OCI-LY1 (cell line): ENCODE data around the gene C16orf74.

Source experiments
- H2AFZ ChIP-seq: fragments of 200-600 bp; sonication (generic), shearing (Covaris generic); 2 replicates; pipeline ENCODE4 v1.6.0; 2014; ENCODE audit warnings: antibody characterized with exemption, mild to moderate bottlenecking, low read length
- H3F3A ChIP-seq: fragments of 200-600 bp; sonication (generic), shearing (Covaris generic); 2 replicates; pipeline ENCODE4 v1.6.0; 2014; ENCODE audit warnings: mild to moderate bottlenecking, antibody characterized with exemption, low read length, moderate library complexity; ENCODE audit not compliant: insufficient read depth
- H3K27ac ChIP-seq: fragments of 200-600 bp; sonication (generic); 2 replicates; pipeline ENCODE4 v1.5.1; 2014; ENCODE audit warnings: low read length, mixed run types, mild to moderate bottlenecking, low read depth; ENCODE audit not compliant: poor library complexity, severe bottlenecking
- H3K27me3 ChIP-seq: fragments of 200-600 bp; sonication (generic); 2 replicates; pipeline ENCODE4 v1.6.0; 2014; ENCODE audit warnings: antibody characterized with exemption, mild to moderate bottlenecking, low read length, moderate library complexity; ENCODE audit not compliant: insufficient read depth
- H3K36me3 ChIP-seq: fragments of 200-600 bp; sonication (generic); 2 replicates; pipeline ENCODE4 v1.6.1; 2014; ENCODE audit warnings: mild to moderate bottlenecking, antibody characterized with exemption, low read length, moderate library complexity, mixed read lengths; ENCODE audit not compliant: insufficient read depth
- H3K4me1 ChIP-seq: fragments of 200-600 bp; sonication (generic); 2 replicates; pipeline ENCODE4 v1.5.1; 2014; ENCODE audit warnings: mild to moderate bottlenecking, low read length, moderate library complexity; ENCODE audit not compliant: insufficient read depth, severe bottlenecking
- H3K4me2 ChIP-seq: fragments of 200-600 bp; sonication (generic), shearing (Covaris generic); 2 replicates; pipeline ENCODE4 v1.6.1; 2014; ENCODE audit warnings: low read length
- H3K4me3 ChIP-seq: fragments of 200-600 bp; sonication (generic); 2 replicates; pipeline ENCODE4 v1.5.1; 2014; ENCODE audit warnings: low read length, low read depth, mild to moderate bottlenecking, mixed read lengths; ENCODE audit not compliant: poor library complexity, severe bottlenecking
- H3K79me2 ChIP-seq: fragments of 200-600 bp; shearing (Covaris generic); 2 replicates; pipeline ENCODE4 v1.6.1; 2016; ENCODE audit warnings: mixed run types, low read length, mixed read lengths; ENCODE audit not compliant: insufficient read depth
- H3K9ac ChIP-seq: fragments of 200-600 bp; sonication (generic), shearing (Covaris generic); 2 replicates; pipeline ENCODE4 v1.6.1; 2014; ENCODE audit warnings: mild to moderate bottlenecking, low read length, mixed read lengths
- H3K9me2 ChIP-seq: fragments of 200-600 bp; sonication (generic), shearing (Covaris generic); 2 replicates; pipeline ENCODE4 v1.6.1; 2014; ENCODE audit warnings: low read depth, mild to moderate bottlenecking, low read length, mixed read lengths
- H3K9me3 ChIP-seq: fragments of 200-600 bp; shearing (Covaris generic); 2 replicates; pipeline ENCODE4 v1.6.1; 2014; ENCODE audit warnings: low read length, mixed read lengths
- H4K20me1 ChIP-seq: fragments of 200-600 bp; sonication (generic), shearing (Covaris generic); 2 replicates; pipeline ENCODE4 v1.6.0; 2016; ENCODE audit warnings: mild to moderate bottlenecking, low read length; ENCODE audit not compliant: insufficient read depth
- CTCF ChIP-seq: fragments of 200-600 bp; sonication (generic), shearing (Covaris generic); IDR thresholded peaks from 2 replicates; pipeline ENCODE4 v1.5.1; 2017; ENCODE audit warnings: mild to moderate bottlenecking, antibody characterized with exemption, low read length, moderate library complexity, mixed read lengths
- EZH2 ChIP-seq: fragments of 200-600 bp; sonication (generic), shearing (Covaris generic); IDR thresholded peaks from 2 replicates; pipeline ENCODE4 v1.8.0; 2017; ENCODE audit warnings: borderline replicate concordance, mixed run types, mild to moderate bottlenecking, antibody characterized with exemption, low read length, moderate library complexity, mixed read lengths

The C16orf74 gene

GRCh38 chr16:85781695-85782370 is 30.9 kb upstream of the C16orf74 start:
- Histone ChIP-seq H4K20me1 (no peaks in the 10 kb centered on the region), H3K9ac (no peak overlapping the region), H3K36me3 (peaks cover 60% of the 10 kb centered on the region), H3K79me2 (no peaks in the 10 kb centered on the region), H3K9me3 (no peaks in the 10 kb centered on the region), H3F3A (no peaks in the 10 kb centered on the region), H3K4me1 (no peaks in the 10 kb centered on the region), H3K4me2 (no peak overlapping the region), H2AFZ (no peak overlapping the region), H3K27ac (no peak overlapping the region), H3K27me3 (no peaks in the 10 kb centered on the region), H3K4me3 (no peak overlapping the region), H3K9me2 (no peaks in the 10 kb centered on the region)
- no peak for TF ChIP-seq CTCF
- no peak for TF ChIP-seq EZH2

- Histone ChIP-seq H3K4me2 (no peak overlapping the region), H2AFZ (no peak overlapping the region), H3F3A (no peaks in the 10 kb centered on the region), H3K36me3 (peaks cover 55% of the 10 kb centered on the region), H3K4me3 (no peak overlapping the region), H3K79me2 (no peaks in the 10 kb centered on the region), H3K27me3 (no peaks in the 10 kb centered on the region), H3K9ac (no peak overlapping the region), H3K27ac (no peak overlapping the region), H3K9me2 (no peaks in the 10 kb centered on the region), H3K9me3 (no peaks in the 10 kb centered on the region), H3K4me1 (no peaks in the 10 kb centered on the region), H4K20me1 (no peaks in the 10 kb centered on the region)
- TF ChIP-seq CTCF (no peak), EZH2 (no peak)
Observed at GRCh38 chr16:85781156-85781555, 30.3 kb upstream of the C16orf74 start.

GRCh38 chr16:85780281-85780680 is 29.4 kb upstream of the C16orf74 start:
- Histone ChIP-seq H3K27ac (no peak overlapping the region), H2AFZ (no peak overlapping the region), H3K4me2 (no peak overlapping the region), H3K9ac (no peak overlapping the region), H3K79me2 (no peaks in the 10 kb centered on the region), H4K20me1 (no peaks in the 10 kb centered on the region), H3F3A (no peaks in the 10 kb centered on the region), H3K4me3 (no peak overlapping the region), H3K9me2 (no peaks in the 10 kb centered on the region), H3K4me1 (no peaks in the 10 kb centered on the region), H3K9me3 (no peaks in the 10 kb centered on the region), H3K27me3 (no peaks in the 10 kb centered on the region), H3K36me3 (peaks cover 47% of the 10 kb centered on the region)
- no peak for TF ChIP-seq CTCF
- no peak for TF ChIP-seq EZH2
